ENCODE results near the gene POU3F3.

The POU3F3 gene

DNA sequence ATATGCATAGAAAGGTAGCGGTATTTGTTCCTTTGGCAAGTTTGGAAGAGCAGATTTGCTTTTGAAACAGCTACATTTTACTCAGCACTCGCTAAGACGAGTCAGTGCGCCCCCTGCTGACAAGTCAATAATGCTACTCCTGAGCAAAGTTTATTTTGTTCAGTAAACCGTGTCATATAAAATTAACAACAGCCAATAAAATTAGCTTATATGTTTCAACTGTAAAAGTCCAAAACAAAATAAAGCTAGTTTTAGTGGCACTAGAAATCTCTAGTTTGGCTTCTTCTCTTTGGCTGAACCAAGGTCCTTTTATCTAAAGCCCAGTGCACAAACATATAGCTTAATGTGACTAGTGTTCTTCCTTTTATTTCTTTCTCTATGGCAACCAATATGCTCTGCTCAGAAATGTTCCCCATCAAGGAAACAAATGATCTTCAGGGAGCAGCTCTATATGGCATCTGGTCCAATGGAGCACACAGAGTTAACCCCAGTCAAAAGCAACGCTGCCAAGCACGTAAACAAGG lies 4.2 kb upstream of the POU3F3 start:
- POLR2A ChIA-PET = interaction anchor here (0.8 to 0.9 kb wide), 2 partner anchors 15 to 22 kb away, joined by 3 read pairs; no protein-coding TSS in a partner anchor
- Histone ChIP-seq H3K27ac (ENCODE audit: extremely low read depth, low read depth, low read length) (peak overlapping the region; percentile 99), H3K9me3 (ENCODE audit: control insufficient read depth, insufficient read depth, low read depth, low read length) (no peaks in the 10 kb centered on the region), H3K4me3 (ENCODE audit: low read depth, low read length) (no peak overlapping the region), H3K4me1 (ENCODE audit: control insufficient read depth, insufficient read depth, low read length) (peaks cover 38% of the 10 kb centered on the region), H3K36me3 (ENCODE audit: control insufficient read depth in 2 of 2, insufficient read depth in 1 of 2, low read length in 2 of 2) (no peaks in the 10 kb centered on the region)
- CTCF ChIA-PET = interaction anchor here (0.5 to 3.6 kb wide), 32 partner anchors 9 to 472 kb away, joined by 3 to 22 read pairs (median 4); no protein-coding TSS in a partner anchor
- peak; percentile 31; the same call in 1 of the 2 replicates for TF ChIP-seq TRIM28 (IDR thresholded peaks at IDR 0.05; ENCODE audit: borderline replicate concordance, low read length)
- TF ChIP-seq TSHZ1 (tag by site-specific recombination; IDR thresholded peaks at IDR 0.05; ENCODE audit: borderline replicate concordance) = no peak
- TF ChIP-seq, protein P1, sequence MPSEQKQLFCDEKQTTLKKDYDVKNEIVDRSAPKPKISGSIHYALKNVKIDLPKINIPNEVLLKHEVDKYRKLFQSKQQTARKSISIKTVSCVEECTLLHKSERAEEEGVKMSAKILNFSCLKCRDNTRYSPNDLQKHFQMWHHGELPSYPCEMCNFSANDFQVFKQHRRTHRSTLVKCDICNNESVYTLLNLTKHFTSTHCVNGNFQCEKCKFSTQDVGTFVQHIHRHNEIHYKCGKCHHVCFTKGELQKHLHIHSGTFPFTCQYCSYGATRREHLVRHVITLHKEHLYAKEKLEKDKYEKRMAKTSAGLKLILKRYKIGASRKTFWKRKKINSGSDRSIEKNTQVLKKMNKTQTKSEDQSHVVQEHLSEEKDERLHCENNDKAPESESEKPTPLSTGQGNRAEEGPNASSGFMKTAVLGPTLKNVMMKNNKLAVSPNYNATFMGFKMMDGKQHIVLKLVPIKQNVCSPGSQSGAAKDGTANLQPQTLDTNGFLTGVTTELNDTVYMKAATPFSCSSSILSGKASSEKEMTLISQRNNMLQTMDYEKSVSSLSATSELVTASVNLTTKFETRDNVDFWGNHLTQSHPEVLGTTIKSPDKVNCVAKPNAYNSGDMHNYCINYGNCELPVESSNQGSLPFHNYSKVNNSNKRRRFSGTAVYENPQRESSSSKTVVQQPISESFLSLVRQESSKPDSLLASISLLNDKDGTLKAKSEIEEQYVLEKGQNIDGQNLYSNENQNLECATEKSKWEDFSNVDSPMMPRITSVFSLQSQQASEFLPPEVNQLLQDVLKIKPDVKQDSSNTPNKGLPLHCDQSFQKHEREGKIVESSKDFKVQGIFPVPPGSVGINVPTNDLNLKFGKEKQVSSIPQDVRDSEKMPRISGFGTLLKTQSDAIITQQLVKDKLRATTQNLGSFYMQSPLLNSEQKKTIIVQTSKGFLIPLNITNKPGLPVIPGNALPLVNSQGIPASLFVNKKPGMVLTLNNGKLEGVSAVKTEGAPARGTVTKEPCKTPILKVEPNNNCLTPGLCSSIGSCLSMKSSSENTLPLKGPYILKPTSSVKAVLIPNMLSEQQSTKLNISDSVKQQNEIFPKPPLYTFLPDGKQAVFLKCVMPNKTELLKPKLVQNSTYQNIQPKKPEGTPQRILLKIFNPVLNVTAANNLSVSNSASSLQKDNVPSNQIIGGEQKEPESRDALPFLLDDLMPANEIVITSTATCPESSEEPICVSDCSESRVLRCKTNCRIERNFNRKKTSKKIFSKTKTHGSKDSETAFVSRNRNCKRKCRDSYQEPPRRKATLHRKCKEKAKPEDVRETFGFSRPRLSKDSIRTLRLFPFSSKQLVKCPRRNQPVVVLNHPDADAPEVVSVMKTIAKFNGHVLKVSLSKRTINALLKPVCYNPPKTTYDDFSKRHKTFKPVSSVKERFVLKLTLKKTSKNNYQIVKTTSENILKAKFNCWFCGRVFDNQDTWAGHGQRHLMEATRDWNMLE (tag by site-specific recombination; conservative IDR thresholded peaks at IDR 0.05; ENCODE audit: low read depth) = no peak
- TF ChIP-seq CTCF (tag by site-specific recombination; IDR thresholded peaks at IDR 0.05) = peak; percentile 60; the same call in 1 of the 2 replicates
- peak; percentile 65 for TF ChIP-seq FEZF1 (tag by site-specific recombination; IDR thresholded peaks at IDR 0.05)
- no peak for TF ChIP-seq ZNF239 (tag by site-specific recombination; IDR thresholded peaks at IDR 0.05)
- no peak for TF ChIP-seq ZNF777 (tag by site-specific recombination; IDR thresholded peaks at IDR 0.05; ENCODE audit: borderline replicate concordance)
- TF ChIP-seq, protein P2, sequence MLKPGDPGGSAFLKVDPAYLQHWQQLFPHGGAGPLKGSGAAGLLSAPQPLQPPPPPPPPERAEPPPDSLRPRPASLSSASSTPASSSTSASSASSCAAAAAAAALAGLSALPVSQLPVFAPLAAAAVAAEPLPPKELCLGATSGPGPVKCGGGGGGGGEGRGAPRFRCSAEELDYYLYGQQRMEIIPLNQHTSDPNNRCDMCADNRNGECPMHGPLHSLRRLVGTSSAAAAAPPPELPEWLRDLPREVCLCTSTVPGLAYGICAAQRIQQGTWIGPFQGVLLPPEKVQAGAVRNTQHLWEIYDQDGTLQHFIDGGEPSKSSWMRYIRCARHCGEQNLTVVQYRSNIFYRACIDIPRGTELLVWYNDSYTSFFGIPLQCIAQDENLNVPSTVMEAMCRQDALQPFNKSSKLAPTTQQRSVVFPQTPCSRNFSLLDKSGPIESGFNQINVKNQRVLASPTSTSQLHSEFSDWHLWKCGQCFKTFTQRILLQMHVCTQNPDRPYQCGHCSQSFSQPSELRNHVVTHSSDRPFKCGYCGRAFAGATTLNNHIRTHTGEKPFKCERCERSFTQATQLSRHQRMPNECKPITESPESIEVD (tag by site-specific recombination; IDR thresholded peaks at IDR 0.05) = peak; percentile 96
- peak; percentile 36; the same call in 1 of the 2 replicates for TF ChIP-seq ZNF366 (tag by site-specific recombination; conservative IDR thresholded peaks at IDR 0.05)
- peak; percentile 56 for TF ChIP-seq PRDM4 (tag by site-specific recombination; IDR thresholded peaks at IDR 0.05)
- TF ChIP-seq ZNF654 (tag by site-specific recombination; IDR thresholded peaks at IDR 0.05; ENCODE audit: low read depth) = peak; percentile 63
- 0 out of 2 replicates have a peak, but pooled peaks have one; percentile 40 for TF ChIP-seq MYNN (tag by site-specific recombination; IDR thresholded peaks at IDR 0.05; ENCODE audit: borderline replicate concordance)
- no peak for TF ChIP-seq ZFP3 (tag by site-specific recombination; IDR thresholded peaks at IDR 0.05; ENCODE audit: low read depth)
- no peak for TF ChIP-seq ZNF585B (tag by site-specific recombination; IDR thresholded peaks at IDR 0.05)
- TF ChIP-seq HOXD13 (CRISPR knock-in tag; IDR thresholded peaks at IDR 0.05; ENCODE audit: borderline replicate concordance) = 0 out of 2 replicates have a peak, but pooled peaks have one; percentile 26
- TF ChIP-seq ZNF785 (tag by site-specific recombination; IDR thresholded peaks at IDR 0.05) = no peak
- TF ChIP-seq OSR2 (tag by site-specific recombination; IDR thresholded peaks at IDR 0.05) = peak; percentile 53; the same call in 1 of the 2 replicates
- no peak for TF ChIP-seq ZNF560 (tag by site-specific recombination; IDR thresholded peaks at IDR 0.05; ENCODE audit: borderline replicate concordance)
- TF ChIP-seq ZNF148 (tag by site-specific recombination; IDR thresholded peaks at IDR 0.05; ENCODE audit: borderline replicate concordance) = no peak

Measured in HEK293 (cell line).